Fibroblast of the aortic adventitia (primary cell): Measurements from ENCODE around the gene SH3D21. TPM values are rescaled to one million over a fixed set of nuclear protein-coding genes. Genes with fewer than 3 reads are reported as not detected.

Source experiments
- DNase-seq: peaks from one replicate; pipeline ENCODE4 v3.0.0-alpha.2; 2010; ENCODE audit warnings: low read depth
- H3K4me3 ChIP-seq: 2 replicates; pipeline ENCODE4 v1.5.1; 2011; ENCODE audit warnings: low read depth, mild to moderate bottlenecking, control low read depth, low read length, moderate library complexity
- CTCF ChIP-seq: IDR thresholded peaks from 2 replicates; pipeline ENCODE4 v1.5.1; 2011; ENCODE audit warnings: mild to moderate bottlenecking, low read length, control low read depth, inconsistent platforms; ENCODE audit not compliant: insufficient read depth
- total RNA-seq: library from RNA; depleted of rRNA; stranded (reverse); fragments of >200 nt; gene quantifications from 2 replicates; pipeline ENCODE4 v1.2.3, GENCODE V29; 2012; ENCODE audit warnings: low replicate concordance

SH3D21 gene
- total RNA-seq, 1 donor = 5.2 TPM

- TF ChIP-seq CTCF = no peak
- DNase-seq = peak; percentile 16
- no peak overlapping the region for H3K4me3 ChIP-seq
Observed at GRCh38 chr1:36349241-36349671, 43.1 kb downstream of the SH3D21 start.

GRCh38 chr1:36349839-36350238, 43.7 kb downstream of the SH3D21 start:
- TF ChIP-seq CTCF = no peak
- H3K4me3 ChIP-seq = no peak overlapping the region
- peak; percentile 30 for DNase-seq

- no peak overlapping the region for H3K4me3 ChIP-seq
- TF ChIP-seq CTCF = no peak
Observed at GRCh38 chr1:36350659-36351226, 44.6 kb downstream of the SH3D21 start.

GRCh38 chr1:36351227-36351977, 45.2 kb downstream of the SH3D21 start:
- no peak overlapping the region for H3K4me3 ChIP-seq
- peak; percentile 75 for DNase-seq
- TF ChIP-seq CTCF = peak; percentile 13

More at GRCh38 chr1:36350659-36351226, 44.6 kb downstream of the SH3D21 start:
- peak; percentile 76 for DNase-seq

- peak; percentile 1 for TF ChIP-seq CTCF
- H3K4me3 ChIP-seq = no peak overlapping the region
- DNase-seq = peak; percentile 23
Observed at GRCh38 chr1:36352125-36352909, 46.1 kb downstream of the SH3D21 start.

GRCh38 chr1:36352910-36353878, 47.0 kb downstream of the SH3D21 start:
- no peak for TF ChIP-seq CTCF
- no peak overlapping the region for H3K4me3 ChIP-seq

More at GRCh38 chr1:36352910-36353878, 47.0 kb downstream of the SH3D21 start:
- DNase-seq = peak; percentile 54
